Peyer's patch (tissue), 4 donors: ENCODE measurements around the gene ZNF503. TPM values are rescaled to one million over a fixed set of nuclear protein-coding genes. Genes with fewer than 3 reads are reported as not detected.
A peak's percentile ranks its signal among the peaks of the same experiment; 100 is the strongest.

Source experiments
- DNase-seq, 3 donors: peaks; one replicate each; pipeline ENCODE4 v3.0.0-alpha.2; 2017 to 2019
- H3K27ac ChIP-seq, 4 donors: fragments of 200-600 bp; sonication (generic); one replicate each; pipeline ENCODE4 v1.5.1; 2016 to 2019
- H3K27me3 ChIP-seq, 2 donors: fragments of 200-600 bp; sonication (generic); one replicate each; pipeline ENCODE4 v1.5.1; 2019
- H3K36me3 ChIP-seq, 3 donors: fragments of 200-600 bp; sonication (generic); one replicate each; pipeline ENCODE4 v1.5.1; 2016 to 2019
- H3K4me1 ChIP-seq, 4 donors: fragments of 200-600 bp; sonication (generic); one replicate each; pipeline ENCODE4 v1.5.1; 2016 to 2019
- H3K4me3 ChIP-seq, 4 donors: fragments of 200-600 bp; sonication (generic); 1 replicate in 3 of 4; 2 replicates in 1 of 4; pipeline ENCODE4 v1.5.1; 2016 to 2019; ENCODE audit warnings: mild to moderate bottlenecking in 1 of 4
- H3K9me3 ChIP-seq, 4 donors: fragments of 200-600 bp; sonication (generic); one replicate each; pipeline ENCODE4 v1.5.1; 2016 to 2019; ENCODE audit warnings: mild to moderate bottlenecking in 1 of 4
- CTCF ChIP-seq, 6 experiments: fragments of 450-650 bp in 4 of 6; fragments of 200-600 bp in 2 of 6; sonication (generic) in 1 of 6; IDR thresholded peaks; one replicate each; pipeline ENCODE4 v1.5.1; 2017 to 2019; ENCODE audit warnings: antibody characterized with exemption in 6 of 6, mild to moderate bottlenecking in 3 of 6, moderate library complexity in 1 of 6
- POLR2A ChIP-seq, 2 donors: fragments of 450-650 bp; IDR thresholded peaks; one replicate each; pipeline ENCODE4 v1.5.1; 2017; ENCODE audit warnings: antibody characterized with exemption in 2 of 2, mild to moderate bottlenecking in 2 of 2, moderate library complexity in 2 of 2
- total RNA-seq, 4 donors: library from RNA; depleted of rRNA; stranded (reverse); fragments of >200 nt; gene quantifications; one replicate each; pipeline ENCODE4 v1.1.0, GENCODE V29; 2016

Gene ZNF503
- total RNA-seq, 4 donors from 2014 or later: 5.2 to 9.1 (median 6.4) TPM

DNA sequence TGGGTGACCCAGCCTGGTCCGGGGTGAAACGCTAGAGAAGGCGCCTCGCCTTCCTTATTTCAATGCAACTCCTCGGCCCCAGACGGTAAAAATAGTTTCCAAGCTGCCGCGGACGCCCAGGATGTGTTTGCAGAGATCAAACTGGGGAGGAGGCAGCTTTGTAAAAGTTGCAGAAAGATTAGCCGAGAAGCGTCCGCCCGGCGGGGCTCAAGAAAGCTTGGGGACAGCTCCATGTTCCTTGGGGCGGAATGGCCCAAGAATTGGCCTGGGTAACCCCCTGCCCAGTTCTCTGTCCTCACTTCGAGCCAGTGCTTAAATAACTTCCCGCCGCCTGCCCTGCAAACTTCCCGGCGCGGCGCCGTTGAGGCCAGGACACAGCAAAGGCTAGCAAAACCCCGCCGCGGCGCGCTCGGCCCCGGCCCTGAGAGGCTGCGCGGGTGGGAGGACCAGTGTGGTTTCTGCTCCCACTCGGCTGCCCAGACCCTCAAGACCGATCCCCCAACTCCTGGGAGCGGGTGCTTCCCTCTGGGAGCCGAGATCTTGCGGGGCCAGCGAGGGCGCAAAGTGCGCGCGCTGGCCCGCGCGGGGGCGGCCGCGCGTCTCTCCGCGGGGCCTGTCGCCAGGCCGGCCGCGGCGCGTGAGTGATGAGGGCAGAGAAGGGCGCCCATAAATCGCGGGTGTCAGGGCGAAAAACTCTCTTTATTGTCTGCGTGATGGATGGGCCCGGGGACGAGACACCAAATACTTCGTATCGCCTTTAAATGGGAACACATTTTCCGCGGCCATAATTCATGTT, 6.3 kb upstream of the ZNF503 start:
- peaks cover 0 to 23% (median 8%) of the 10 kb centered on the region in 4 donors for H3K4me1 ChIP-seq
- DNase-seq: no peak
- H3K4me3 ChIP-seq: peak overlapping the region; percentile 49 to 93 (median 65)
- peak overlapping the region; percentile 50 to 84 (median 69) for H3K27ac ChIP-seq
- TF ChIP-seq POLR2A (IDR thresholded peaks at IDR 0.05): no peak
- no peak for TF ChIP-seq CTCF (IDR thresholded peaks at IDR 0.05)
- H3K36me3 ChIP-seq: no peaks in the 10 kb centered on the region
- H3K9me3 ChIP-seq: no peaks in the 10 kb centered on the region
- no peaks in the 10 kb centered on the region for H3K27me3 ChIP-seq

DNA sequence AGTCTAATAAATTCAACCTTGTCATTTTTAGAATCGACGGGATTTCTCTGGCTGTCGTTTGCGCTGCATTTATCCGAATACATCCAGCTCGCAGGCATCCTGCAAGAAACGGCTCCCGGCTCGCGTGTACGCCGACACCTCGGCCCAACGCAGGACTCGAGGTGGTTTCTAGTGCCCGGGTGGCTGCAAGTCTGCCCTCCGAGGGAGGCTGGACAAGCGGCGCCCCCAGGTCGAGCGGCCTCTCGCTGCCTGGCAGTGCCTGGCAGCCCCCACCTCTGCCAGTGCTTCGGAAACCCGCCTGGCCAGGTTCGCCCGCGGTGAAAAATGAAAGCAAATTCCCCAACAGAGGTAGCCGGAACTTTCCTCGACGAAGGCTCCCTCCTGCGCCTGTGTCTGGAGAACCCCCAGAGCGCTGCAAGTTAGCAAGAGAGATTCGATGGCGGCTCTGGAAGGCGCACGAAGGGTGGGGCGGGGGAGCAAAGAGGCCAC, 5.7 kb upstream of the ZNF503 start:
- DNase-seq: no peak
- no peaks in the 10 kb centered on the region for H3K36me3 ChIP-seq
- H3K4me1 ChIP-seq: peaks cover 0 to 23% (median 8%) of the 10 kb centered on the region in 4 donors
- peak overlapping the region in 3 of 4 donors; percentile 4 to 76 (median 49) for H3K4me3 ChIP-seq
- H3K9me3 ChIP-seq: no peaks in the 10 kb centered on the region
- peak overlapping the region in 2 of 4 donors; percentile 67 to 84 for H3K27ac ChIP-seq
- H3K27me3 ChIP-seq: no peaks in the 10 kb centered on the region
- TF ChIP-seq CTCF (IDR thresholded peaks at IDR 0.05): no peak
- no peak for TF ChIP-seq POLR2A (IDR thresholded peaks at IDR 0.05)

- Histone ChIP-seq H3K27me3 (no peaks in the 10 kb centered on the region), H3K4me1 (peaks cover 0 to 23% (median 8%) of the 10 kb centered on the region in 4 donors), H3K36me3 (no peaks in the 10 kb centered on the region), H3K9me3 (no peaks in the 10 kb centered on the region), H3K27ac (no peak overlapping the region), H3K4me3 (no peak overlapping the region)
- no peak for TF ChIP-seq CTCF (IDR thresholded peaks at IDR 0.05)
- no peak for TF ChIP-seq POLR2A (IDR thresholded peaks at IDR 0.05)
- DNase-seq: no peak
These were observed 5.1 kb upstream of the ZNF503 start for GRCh38 chr10:75406462-75407223.

GRCh38 chr10:75405598-75406461, 4.3 kb upstream of the ZNF503 start:
- TF ChIP-seq POLR2A (IDR thresholded peaks at IDR 0.05) (no peak), CTCF (IDR thresholded peaks at IDR 0.05) (no peak)
- H3K27ac ChIP-seq: peak overlapping the region in 2 of 4 donors; percentile 27 to 98
- DNase-seq: no peak
- no peaks in the 10 kb centered on the region for H3K36me3 ChIP-seq
- H3K4me1 ChIP-seq: peaks cover 0 to 23% (median 11%) of the 10 kb centered on the region in 4 donors
- H3K27me3 ChIP-seq: no peaks in the 10 kb centered on the region
- H3K4me3 ChIP-seq: peak overlapping the region in 2 of 4 donors; percentile 8 to 79
- no peaks in the 10 kb centered on the region for H3K9me3 ChIP-seq
